ENCODE measurements around the gene ACADL. TPM values are rescaled to one million over a fixed set of nuclear protein-coding genes. Genes with fewer than 3 reads are reported as not detected.
A peak's percentile ranks its signal among the peaks of the same experiment; 100 is the strongest.

ACADL gene
- total and polyA plus RNA-seq, 5 donors from 2014 or later: not detected

GRCh38 chr2:210169516-210170195, 55.6 kb downstream of the ACADL start:
- Histone ChIP-seq H3K9me3 (ENCODE audit: control insufficient read depth in 2 of 2, low read length in 2 of 2) (no peaks in the 10 kb centered on the region), H3K36me3 (ENCODE audit: control insufficient read depth, insufficient read depth, low read length) (no peaks in the 10 kb centered on the region), H3K27me3 (ENCODE audit: control insufficient read depth, insufficient read depth, low read length) (no peaks in the 10 kb centered on the region), H3K4me3 (ENCODE audit: low read depth, low read length) (peak overlapping the region; percentile 98), H3K27ac (ENCODE audit: insufficient read depth, low read length, poor library complexity, severe bottlenecking) (peak overlapping the region; percentile 92), H3K4me1 (ENCODE audit: control insufficient read depth, insufficient read depth, low read length, poor library complexity, severe bottlenecking) (peaks cover 22% of the 10 kb centered on the region)
- DNase-seq (peak in 2 of 3 donors; percentile 12 to 49), ATAC-seq (ENCODE audit: low read depth in 2 of 2) (no peak)
- H3K4me1 Mint-ChIP-seq: peaks cover 23 to 36% (median 28%) of the 10 kb centered on the region in 4 donors
- H3K36me3 Mint-ChIP-seq: no peaks in the 10 kb centered on the region
- peaks cover 23% of the 10 kb centered on the region for H3K27me3 Mint-ChIP-seq
- peak overlapping the region; percentile 96 to 99 (median 98) for H3K4me3 Mint-ChIP-seq
- H3K9me3 Mint-ChIP-seq: no peaks in the 10 kb centered on the region
- H3K27ac Mint-ChIP-seq: peak overlapping the region; percentile 98

- no peak for ATAC-seq (ENCODE audit: low read depth in 2 of 2)
- Histone ChIP-seq H3K27me3 (ENCODE audit: control insufficient read depth, insufficient read depth, low read length) (no peaks in the 10 kb centered on the region), H3K4me1 (ENCODE audit: control insufficient read depth, insufficient read depth, low read length, poor library complexity, severe bottlenecking) (peaks cover 21% of the 10 kb centered on the region), H3K36me3 (ENCODE audit: control insufficient read depth, insufficient read depth, low read length) (no peaks in the 10 kb centered on the region), H3K27ac (ENCODE audit: insufficient read depth, low read length, poor library complexity, severe bottlenecking) (no peak overlapping the region), H3K9me3 (ENCODE audit: control insufficient read depth in 2 of 2, low read length in 2 of 2) (no peaks in the 10 kb centered on the region), H3K4me3 (ENCODE audit: low read depth, low read length) (no peak overlapping the region)
- Mint-ChIP-seq H3K36me3 (no peaks in the 10 kb centered on the region), H3K27ac (no peak overlapping the region), H3K9me3 (peaks cover 0 to 1% (median 0%) of the 10 kb centered on the region in 7 donors), H3K27me3 (peaks cover 15% of the 10 kb centered on the region), H3K4me3 (no peak overlapping the region), H3K4me1 (peaks cover 27 to 43% (median 32%) of the 10 kb centered on the region in 4 donors)
- no peak for DNase-seq
These were observed 58.0 kb downstream of the ACADL start for GRCh38 chr2:210167227-210167626.

GRCh38 chr2:210162466-210163124, 62.7 kb downstream of the ACADL start:
- H3K27ac Mint-ChIP-seq: no peak overlapping the region
- H3K36me3 Mint-ChIP-seq: no peaks in the 10 kb centered on the region
- no peak overlapping the region for H3K4me3 ChIP-seq (ENCODE audit: low read depth, low read length)
- no peak for ATAC-seq (ENCODE audit: low read depth in 2 of 2)
- H3K27me3 Mint-ChIP-seq: no peaks in the 10 kb centered on the region
- no peaks in the 10 kb centered on the region for H3K4me1 ChIP-seq (ENCODE audit: control insufficient read depth, insufficient read depth, low read length, poor library complexity, severe bottlenecking)
- DNase-seq: no peak
- H3K27ac ChIP-seq (ENCODE audit: insufficient read depth, low read length, poor library complexity, severe bottlenecking): no peak overlapping the region
- no peaks in the 10 kb centered on the region for H3K27me3 ChIP-seq (ENCODE audit: control insufficient read depth, insufficient read depth, low read length)
- H3K4me3 Mint-ChIP-seq: no peak overlapping the region
- H3K9me3 ChIP-seq (ENCODE audit: control insufficient read depth in 2 of 2, low read length in 2 of 2): no peaks in the 10 kb centered on the region
- peaks cover 0 to 3% (median 0%) of the 10 kb centered on the region in 7 donors for H3K9me3 Mint-ChIP-seq
- peaks cover 7 to 24% (median 9%) of the 10 kb centered on the region in 4 donors for H3K4me1 Mint-ChIP-seq
- H3K36me3 ChIP-seq (ENCODE audit: control insufficient read depth, insufficient read depth, low read length): no peaks in the 10 kb centered on the region

GRCh38 chr2:210159059-210159458, 66.2 kb downstream of the ACADL start:
- Histone ChIP-seq H3K9me3 (ENCODE audit: control insufficient read depth in 2 of 2, low read length in 2 of 2) (no peaks in the 10 kb centered on the region), H3K4me3 (ENCODE audit: low read depth, low read length) (no peak overlapping the region), H3K27ac (ENCODE audit: insufficient read depth, low read length, poor library complexity, severe bottlenecking) (no peak overlapping the region), H3K4me1 (ENCODE audit: control insufficient read depth, insufficient read depth, low read length, poor library complexity, severe bottlenecking) (no peaks in the 10 kb centered on the region), H3K27me3 (ENCODE audit: control insufficient read depth, insufficient read depth, low read length) (no peaks in the 10 kb centered on the region), H3K36me3 (ENCODE audit: control insufficient read depth, insufficient read depth, low read length) (no peaks in the 10 kb centered on the region)
- Mint-ChIP-seq H3K4me3 (no peak overlapping the region), H3K27me3 (no peaks in the 10 kb centered on the region), H3K36me3 (peaks cover 7% of the 10 kb centered on the region), H3K27ac (no peak overlapping the region), H3K4me1 (peaks cover 6 to 22% (median 13%) of the 10 kb centered on the region in 4 donors), H3K9me3 (peaks cover 0 to 4% (median 0%) of the 10 kb centered on the region in 7 donors)
- DNase-seq (no peak), ATAC-seq (ENCODE audit: low read depth in 2 of 2) (no peak)

DNA sequence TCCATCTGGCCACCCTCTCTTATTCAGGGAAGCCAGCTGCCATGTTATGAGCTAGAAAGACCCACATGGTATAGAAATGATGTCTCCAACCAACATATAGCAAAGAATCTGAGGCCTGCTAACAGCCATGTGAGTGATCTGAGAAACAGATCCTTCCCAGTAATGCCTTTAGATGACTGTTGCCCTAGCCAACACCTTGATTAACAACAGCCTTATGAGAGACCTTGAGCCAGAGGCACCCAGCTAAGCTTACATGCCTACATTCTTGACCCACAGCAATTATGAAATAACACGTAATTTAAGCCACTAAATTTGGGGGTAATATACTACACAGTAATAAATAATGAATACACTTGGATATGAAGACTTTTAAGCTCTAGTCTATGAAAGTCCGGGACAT, 67.0 kb downstream of the ACADL start:
- Histone ChIP-seq H3K36me3 (ENCODE audit: control insufficient read depth, insufficient read depth, low read length) (no peaks in the 10 kb centered on the region), H3K9me3 (ENCODE audit: control insufficient read depth in 2 of 2, low read length in 2 of 2) (no peaks in the 10 kb centered on the region), H3K4me3 (ENCODE audit: low read depth, low read length) (no peak overlapping the region), H3K27me3 (ENCODE audit: control insufficient read depth, insufficient read depth, low read length) (no peaks in the 10 kb centered on the region), H3K27ac (ENCODE audit: insufficient read depth, low read length, poor library complexity, severe bottlenecking) (no peak overlapping the region), H3K4me1 (ENCODE audit: control insufficient read depth, insufficient read depth, low read length, poor library complexity, severe bottlenecking) (no peaks in the 10 kb centered on the region)
- Mint-ChIP-seq H3K36me3 (peaks cover 15% of the 10 kb centered on the region), H3K4me1 (peaks cover 4 to 27% (median 12%) of the 10 kb centered on the region in 4 donors), H3K27ac (peak overlapping the region in 1 of 3 donors; percentile 29), H3K4me3 (no peak overlapping the region), H3K27me3 (no peaks in the 10 kb centered on the region), H3K9me3 (peaks cover 0 to 4% (median 0%) of the 10 kb centered on the region in 7 donors)
- no peak for ATAC-seq (ENCODE audit: low read depth in 2 of 2)
- no peak for DNase-seq

DNA sequence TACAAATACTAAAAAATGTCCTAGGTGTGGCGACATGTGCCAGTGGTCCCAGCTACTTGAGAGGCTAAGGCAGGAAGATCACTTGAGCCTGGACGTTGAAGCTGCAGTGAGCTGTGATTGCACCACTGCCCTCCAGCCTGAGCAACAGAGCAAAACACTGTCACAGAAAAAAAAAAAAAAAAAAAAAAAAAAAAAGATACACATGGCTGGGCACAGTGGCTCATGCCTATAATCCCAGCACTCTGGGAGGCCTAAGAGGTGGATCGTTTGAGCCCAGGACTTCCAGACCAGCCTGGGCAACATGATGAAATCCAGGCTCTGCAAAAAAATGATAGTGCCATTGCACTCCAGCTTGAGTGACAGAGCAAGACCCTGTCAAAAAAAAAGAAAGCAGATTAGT, 67.7 kb downstream of the ACADL start:
- Mint-ChIP-seq H3K27me3 (no peaks in the 10 kb centered on the region), H3K36me3 (peaks cover 15% of the 10 kb centered on the region), H3K9me3 (peaks cover 0 to 4% (median 0%) of the 10 kb centered on the region in 7 donors), H3K4me1 (peaks cover 1 to 22% (median 10%) of the 10 kb centered on the region in 4 donors), H3K4me3 (no peak overlapping the region), H3K27ac (no peak overlapping the region)
- H3K36me3 ChIP-seq (ENCODE audit: control insufficient read depth, insufficient read depth, low read length): no peaks in the 10 kb centered on the region
- no peak overlapping the region for H3K4me3 ChIP-seq (ENCODE audit: low read depth, low read length)
- no peak for DNase-seq
- no peaks in the 10 kb centered on the region for H3K9me3 ChIP-seq (ENCODE audit: control insufficient read depth in 2 of 2, low read length in 2 of 2)
- H3K4me1 ChIP-seq (ENCODE audit: control insufficient read depth, insufficient read depth, low read length, poor library complexity, severe bottlenecking): no peaks in the 10 kb centered on the region
- no peaks in the 10 kb centered on the region for H3K27me3 ChIP-seq (ENCODE audit: control insufficient read depth, insufficient read depth, low read length)
- H3K27ac ChIP-seq (ENCODE audit: insufficient read depth, low read length, poor library complexity, severe bottlenecking): no peak overlapping the region
- no peak for ATAC-seq (ENCODE audit: low read depth in 2 of 2)

DNA sequence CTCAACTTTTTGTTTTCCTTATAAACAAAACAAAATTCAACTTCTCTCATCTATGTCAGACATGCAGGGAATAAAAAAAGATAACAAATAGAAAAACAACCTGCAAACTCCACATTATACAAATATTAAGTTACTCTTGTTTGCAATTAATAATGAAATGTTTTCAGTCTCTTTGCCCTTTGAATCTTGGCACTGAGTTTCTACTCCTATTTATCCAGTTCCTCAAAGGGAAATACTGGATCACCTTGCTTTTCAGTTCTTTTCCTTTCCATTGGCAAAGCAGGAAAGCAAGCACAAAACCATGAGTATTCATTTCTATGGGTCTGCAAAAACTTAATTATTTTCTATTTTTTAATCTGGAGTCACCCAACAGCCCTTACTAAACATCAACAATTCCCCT, 77.6 kb downstream of the ACADL start:
- Histone ChIP-seq H3K36me3 (ENCODE audit: control insufficient read depth, insufficient read depth, low read length) (peaks cover 2% of the 10 kb centered on the region), H3K9me3 (ENCODE audit: control insufficient read depth in 2 of 2, low read length in 2 of 2) (no peaks in the 10 kb centered on the region), H3K27me3 (ENCODE audit: control insufficient read depth, insufficient read depth, low read length) (no peaks in the 10 kb centered on the region), H3K27ac (ENCODE audit: insufficient read depth, low read length, poor library complexity, severe bottlenecking) (no peak overlapping the region), H3K4me1 (ENCODE audit: control insufficient read depth, insufficient read depth, low read length, poor library complexity, severe bottlenecking) (no peaks in the 10 kb centered on the region), H3K4me3 (ENCODE audit: low read depth, low read length) (no peak overlapping the region)
- Mint-ChIP-seq H3K4me1 (peaks cover 0 to 9% (median 5%) of the 10 kb centered on the region in 4 donors), H3K36me3 (peaks cover 40% of the 10 kb centered on the region), H3K27ac (no peak overlapping the region), H3K9me3 (peaks cover 0 to 14% (median 6%) of the 10 kb centered on the region in 7 donors), H3K27me3 (no peaks in the 10 kb centered on the region), H3K4me3 (peak overlapping the region in 1 of 4 donors; percentile 51)
- no peak for DNase-seq
- no peak for ATAC-seq (ENCODE audit: low read depth in 2 of 2)
